T-helper 2 cell (primary cell): Measurements from ENCODE around the gene VWA3B.
"Not testable (repeated sequence)": the region's sequence is repeated elsewhere in the genome, so short reads cannot be mapped to it uniquely, and the experiment has no call there.

Source experiments
- DNase-seq, 5 experiments: peaks; one replicate each; pipeline versions ENCODE4 v3.0.0 to v3.0.0-alpha.2; 2012 to 2022

Gene VWA3B

GRCh38 chr2:98299211-98299905 is 212.4 kb downstream of the VWA3B start:
- DNase-seq, result no peak

DNA sequence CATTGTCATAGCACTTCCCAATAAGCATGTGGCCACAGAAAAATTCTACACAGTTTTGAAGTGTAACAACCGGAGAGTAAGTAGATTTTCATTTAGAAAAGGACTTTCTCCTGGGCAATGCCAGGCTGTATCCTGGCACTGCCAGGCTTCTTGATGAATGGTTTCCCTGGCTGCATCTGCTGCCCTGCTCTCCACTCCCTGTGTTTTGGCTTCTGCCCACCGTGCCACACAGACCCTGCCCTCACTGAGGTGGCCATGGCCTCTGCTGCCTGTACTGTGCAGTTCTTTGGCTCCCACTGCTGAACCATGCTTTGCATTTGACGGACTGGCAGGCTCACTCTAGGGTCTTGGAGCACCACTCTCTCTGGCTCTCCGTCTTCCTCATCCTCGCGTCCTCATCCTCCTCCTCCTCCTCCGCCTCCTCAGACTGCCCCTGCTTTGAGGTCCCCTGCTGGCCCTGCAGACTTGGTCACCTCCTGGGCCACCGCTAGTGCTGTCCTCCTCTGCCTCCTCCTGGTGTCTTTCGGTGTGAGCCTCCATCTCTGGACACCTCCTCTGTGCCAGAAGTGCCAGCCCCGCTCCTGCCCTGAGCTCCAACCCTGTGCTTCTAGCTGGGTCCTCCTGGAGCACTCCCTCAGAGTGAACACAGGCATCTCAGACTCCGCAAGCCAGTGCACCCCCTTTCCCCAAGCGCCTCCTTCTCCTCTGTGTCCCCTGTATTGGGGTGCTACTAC is 213.3 kb downstream of the VWA3B start:
- DNase-seq, result no peak

DNA sequence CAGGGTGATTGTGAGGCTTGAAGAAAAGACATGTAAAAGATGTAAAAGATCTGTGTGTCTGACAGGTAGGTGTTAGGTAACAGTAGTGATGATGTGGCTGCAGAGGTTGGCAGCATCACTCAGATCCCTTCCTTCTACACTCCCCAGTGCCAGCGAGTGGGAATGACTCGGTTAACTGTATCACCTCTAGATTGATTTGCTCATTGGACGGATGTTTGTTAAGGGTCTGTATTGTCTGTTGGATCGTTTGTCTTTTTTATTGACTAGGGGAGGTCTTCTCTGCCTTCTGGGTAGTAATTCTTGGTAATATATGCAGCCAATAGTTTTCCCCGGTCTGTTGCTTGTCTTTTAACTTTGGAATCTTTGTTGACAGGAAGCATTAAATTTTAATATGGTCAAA is 214.5 kb downstream of the VWA3B start:
- DNase-seq, result no peak

GRCh38 chr2:98307131-98307696 is 220.2 kb downstream of the VWA3B start:
- not testable (repeated sequence) for DNase-seq

GRCh38 chr2:98308068-98308467 is 221.1 kb downstream of the VWA3B start:
- no peak for DNase-seq

GRCh38 chr2:98308532-98308931 is 221.6 kb downstream of the VWA3B start:
- no peak for DNase-seq

- no peak for DNase-seq
These were observed 222.6 kb downstream of the VWA3B start for GRCh38 chr2:98309580-98309979.

DNA sequence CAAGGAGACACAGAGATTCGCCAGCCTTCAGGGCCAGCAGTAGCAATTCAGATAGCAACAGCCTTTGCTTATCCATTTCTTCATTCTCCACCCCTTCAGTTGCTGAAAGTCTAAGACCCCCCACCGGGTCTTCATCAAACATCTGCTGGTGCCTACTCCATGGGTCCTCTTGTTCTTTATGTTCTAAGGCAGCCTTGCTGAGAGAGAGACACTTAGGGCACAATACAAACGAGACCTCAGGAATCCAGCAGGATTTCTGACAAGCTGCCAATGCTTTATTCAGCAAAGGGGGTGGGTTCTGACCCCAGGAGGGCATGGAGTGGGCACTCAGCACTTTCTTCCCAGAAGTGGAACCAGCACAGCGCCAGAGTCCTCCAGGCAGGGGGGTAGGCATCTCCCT is 223.0 kb downstream of the VWA3B start:
- no peak for DNase-seq

DNA sequence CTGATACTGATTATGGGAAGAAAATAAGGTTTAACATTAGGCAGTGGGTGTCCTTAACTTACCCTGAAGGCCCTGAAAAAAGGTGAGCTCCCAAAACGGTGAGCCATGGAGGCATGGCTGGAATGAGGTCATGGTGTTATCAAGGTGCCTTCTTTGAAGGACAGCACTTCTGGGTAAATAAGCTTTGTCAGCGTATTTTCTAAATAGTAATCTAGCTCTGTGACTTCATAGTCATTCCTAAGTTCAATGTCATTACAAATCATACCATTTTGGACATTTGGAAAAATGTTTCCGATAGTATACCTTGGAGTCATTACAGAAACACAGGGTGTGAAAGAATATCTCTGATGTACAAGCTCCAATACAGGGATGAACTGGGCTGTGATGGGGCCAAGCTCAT is 224.1 kb downstream of the VWA3B start:
- DNase-seq, result no peak

GRCh38 chr2:98311771-98312545 is 225.0 kb downstream of the VWA3B start:
- no peak for DNase-seq

DNA sequence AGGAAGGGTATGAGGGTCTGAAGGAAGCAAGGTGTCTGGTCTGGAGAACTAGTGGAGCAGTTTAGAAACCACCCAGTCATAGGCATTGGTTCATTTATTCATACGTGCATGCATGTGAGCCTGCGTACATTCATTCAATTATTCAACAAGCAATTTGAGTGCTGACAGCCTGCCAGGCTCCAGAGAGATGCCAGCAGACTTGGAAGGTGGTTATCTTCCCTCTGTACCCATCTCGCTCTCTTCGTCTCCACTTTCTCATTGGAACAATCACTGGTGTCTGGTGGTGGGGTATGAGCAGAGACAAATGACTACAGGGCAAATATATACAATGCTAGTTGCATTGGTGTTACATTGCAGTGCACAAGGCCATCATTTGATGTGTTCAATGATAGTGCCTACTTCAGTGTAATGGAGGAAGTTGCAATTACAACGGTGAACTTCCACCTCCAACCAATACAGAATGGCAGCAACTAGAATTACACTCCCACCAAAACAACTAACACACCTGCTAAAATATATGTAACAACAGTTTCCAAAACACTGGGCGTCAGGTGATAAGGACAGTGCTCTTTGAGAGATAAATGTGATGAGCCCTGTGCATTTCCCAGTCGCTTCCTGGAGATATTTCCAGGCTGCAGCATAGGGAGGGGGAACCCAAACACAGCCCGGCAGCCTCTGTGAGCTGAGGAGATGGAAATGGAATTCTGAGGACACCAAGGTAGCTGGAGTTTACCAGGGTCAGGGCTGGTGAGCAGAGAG is 226.7 kb downstream of the VWA3B start:
- DNase-seq, result no peak

DNA sequence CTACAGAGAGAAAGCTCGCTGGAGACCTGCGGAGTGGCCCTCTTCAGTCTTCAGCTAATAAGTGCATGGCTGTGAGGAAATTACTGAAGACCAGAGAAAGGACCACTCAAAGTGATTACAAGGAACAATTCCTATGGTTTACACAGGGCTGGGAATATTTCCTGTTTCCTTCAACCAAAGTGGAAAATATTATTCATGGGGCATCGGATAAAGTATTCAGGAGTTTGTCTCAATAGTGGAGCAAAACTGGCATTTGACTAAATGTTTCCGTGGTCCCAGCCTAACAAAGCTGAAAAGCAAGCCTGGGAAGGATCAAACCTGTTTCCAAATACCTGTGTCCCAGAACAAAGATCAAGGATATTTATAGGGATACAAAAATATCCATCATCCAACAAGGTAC is 227.3 kb downstream of the VWA3B start:
- no peak for DNase-seq

DNA sequence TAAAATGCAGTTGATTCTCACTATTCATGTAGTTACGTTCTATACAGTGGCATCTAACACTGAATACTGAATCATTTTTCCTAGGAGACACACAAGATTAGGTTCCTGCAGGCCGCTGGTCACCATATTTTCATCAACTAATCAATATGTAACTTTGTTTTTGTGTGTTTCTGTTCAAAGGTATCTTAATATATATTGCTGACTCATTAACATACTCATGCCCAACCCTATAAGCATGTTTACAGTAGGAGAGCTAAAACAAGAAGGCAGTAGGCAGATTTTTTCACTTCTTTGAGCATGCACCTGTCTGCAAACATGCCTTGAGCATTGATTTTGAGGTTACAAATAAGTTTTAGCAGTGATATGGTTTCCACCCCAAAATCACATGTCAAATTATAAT is 229.0 kb downstream of the VWA3B start:
- DNase-seq, result no peak

- no peak for DNase-seq
These were observed 230.2 kb downstream of the VWA3B start for GRCh38 chr2:98317214-98317613.

- not testable (repeated sequence) for DNase-seq
These were observed 233.2 kb downstream of the VWA3B start for GRCh38 chr2:98320171-98320570.

- no peak for DNase-seq
These were observed 237.2 kb downstream of the VWA3B start for GRCh38 chr2:98324181-98324580.

GRCh38 chr2:98327776-98328175 is 240.8 kb downstream of the VWA3B start:
- no peak for DNase-seq

GRCh38 chr2:98329549-98329948 is 242.6 kb downstream of the VWA3B start:
- DNase-seq, result no peak

DNA sequence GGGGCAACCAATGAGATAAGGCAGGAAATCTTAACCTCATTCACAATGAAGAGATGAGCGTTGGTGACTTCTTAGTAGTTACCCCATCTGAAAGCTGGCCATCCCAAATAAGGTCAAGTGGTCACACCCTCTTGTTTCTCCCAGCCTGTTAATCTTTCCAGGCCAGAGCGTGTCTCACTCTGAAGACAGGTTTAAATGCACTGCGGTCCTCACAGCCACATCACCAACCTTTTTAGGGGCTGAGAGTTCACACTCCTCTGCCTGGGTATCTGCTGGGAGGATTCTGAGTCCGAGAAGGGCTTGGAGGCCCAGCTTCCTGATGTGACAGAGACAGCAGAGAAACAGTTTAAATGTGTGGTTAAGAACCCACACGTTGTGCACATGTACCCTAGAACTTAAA is 246.0 kb downstream of the VWA3B start:
- DNase-seq, result no peak

GRCh38 chr2:98333922-98334321 is 247.0 kb downstream of the VWA3B start:
- DNase-seq, result no peak

DNA sequence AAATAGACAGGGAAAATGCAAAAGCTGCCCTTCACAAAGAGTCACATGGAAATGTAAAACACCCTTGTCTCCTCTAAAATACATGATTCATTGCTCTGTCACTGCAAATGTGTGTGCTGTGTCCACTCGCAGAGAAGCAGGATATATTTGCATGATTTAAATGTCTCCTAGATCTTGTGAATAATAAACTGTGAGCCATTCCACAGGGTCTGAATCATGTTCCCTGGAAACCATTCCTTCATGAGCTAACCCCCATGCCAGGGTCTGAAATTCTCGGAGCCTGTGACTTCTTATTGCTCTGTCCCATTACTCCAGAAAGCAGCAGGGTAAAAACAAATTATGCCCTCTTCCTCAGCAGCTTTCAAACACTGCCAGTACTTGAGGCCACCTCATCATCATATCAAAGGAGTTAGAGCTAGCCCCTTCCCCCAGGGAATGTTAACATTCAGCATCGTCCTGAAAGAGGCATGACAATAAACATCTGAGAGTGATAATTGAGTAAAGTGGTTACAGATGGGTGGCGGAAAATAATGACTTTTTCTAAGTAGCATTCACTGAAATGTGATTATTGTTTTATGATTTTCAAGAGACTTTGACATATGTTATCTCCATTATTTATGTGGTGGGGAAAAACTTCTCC is 247.6 kb downstream of the VWA3B start:
- DNase-seq, result no peak

DNA sequence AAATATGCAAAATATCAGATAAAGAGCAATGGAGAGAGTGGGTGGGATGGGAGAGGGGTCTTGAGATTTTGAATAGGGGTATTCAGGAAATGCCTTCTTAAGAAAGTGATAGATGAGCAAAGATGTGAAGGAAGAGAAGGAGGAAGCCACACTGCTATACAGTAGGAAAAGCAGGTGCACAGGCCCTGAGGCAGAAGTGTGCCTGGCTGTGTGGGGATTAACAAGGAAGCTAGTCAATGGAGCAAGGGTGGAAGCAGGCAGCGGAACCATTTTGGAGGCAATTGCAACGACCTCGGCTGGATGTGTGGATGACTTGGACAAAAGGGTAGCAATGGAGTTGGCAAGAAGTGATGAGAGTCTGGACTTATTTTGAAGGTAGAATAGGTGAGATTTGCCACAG is 248.3 kb downstream of the VWA3B start:
- DNase-seq, result no peak
